Panc1 (cell line): ENCODE measurements around the gene MUC5AC. TPM values are rescaled to one million over a fixed set of nuclear protein-coding genes. Genes with fewer than 3 reads are reported as not detected.

Source experiments
- ATAC-seq: fragments of 200-7000 bp; cut with Tn5 transposase; 2 replicates; pipeline ENCODE4 v1.9.1; 2020; ENCODE audit warnings: mild to moderate bottlenecking, moderate library complexity
- BruUV-seq: library from RNA; stranded (reverse); fragments of 400-500 nt; replicated peaks from 2 replicates; lab custom pipeline; 2021; lab: Mats Ljungman, UMichigan
- CTCF ChIA-PET: fragments of 300-600 bp; sonication (Branson Sonifier 250); formaldehyde crosslinking; loops from one replicate; lab custom pipeline; 2022; ENCODE audit warnings: antibody characterized with exemption; lab: Charles Lee
- POLR2A ChIA-PET: fragments of 300-600 bp; sonication (Branson Sonifier 250); formaldehyde crosslinking; loops from one replicate; lab custom pipeline; 2022; ENCODE audit warnings: antibody characterized with exemption; lab: Charles Lee
- DNase-seq: peaks from one replicate; pipeline ENCODE4 v3.0.0-alpha.2; 2010; ENCODE audit warnings: low read depth, low spot score
- H3K27ac ChIP-seq: 2 replicates; pipeline ENCODE4 v1.5.1; 2011; ENCODE audit warnings: mild to moderate bottlenecking, low read length, inconsistent platforms
- H3K27me3 ChIP-seq: fragments of 200-500 bp; sonication (Bioruptor generic); 2 replicates; pipeline ENCODE4 v1.6.0; 2014; ENCODE audit warnings: low read length, inconsistent platforms; ENCODE audit not compliant: control insufficient read depth, insufficient read depth
- H3K36me3 ChIP-seq: fragments of 200-500 bp; sonication (Bioruptor generic); 2 replicates; pipeline ENCODE4 v1.5.1; 2014; ENCODE audit warnings: inconsistent platforms, mild to moderate bottlenecking, low read length, moderate library complexity; ENCODE audit not compliant: control insufficient read depth, insufficient read depth
- H3K4me1 ChIP-seq: 2 replicates; pipeline ENCODE4 v1.5.1; 2011; ENCODE audit warnings: inconsistent platforms, mild to moderate bottlenecking, low read length, moderate library complexity; ENCODE audit not compliant: control insufficient read depth, insufficient read depth
- H3K4me3 ChIP-seq, 2 experiments: 2 replicates each; pipeline ENCODE4 v1.5.1; 2011 to 2012; ENCODE audit warnings: low read depth in 2 of 2, low read length in 2 of 2, mild to moderate bottlenecking in 2 of 2, inconsistent platforms in 1 of 2, moderate library complexity in 1 of 2
- H3K9me3 ChIP-seq: fragments of 200-500 bp; sonication (Bioruptor generic); 2 replicates; pipeline ENCODE4 v1.5.1; 2014; ENCODE audit warnings: low read depth, mild to moderate bottlenecking, inconsistent platforms, low read length, moderate library complexity; ENCODE audit not compliant: control insufficient read depth, insufficient read depth
- CTCF ChIP-seq: fragments of 450-650 bp; IDR thresholded peaks from 2 replicates; pipeline ENCODE4 v1.5.1; 2017; ENCODE audit warnings: mild to moderate bottlenecking
- POLR2AphosphoS5 ChIP-seq: IDR thresholded peaks from 2 replicates; pipeline ENCODE4 v1.6.1; 2012; ENCODE audit warnings: mild to moderate bottlenecking, low read depth, low read length, moderate library complexity
- REST ChIP-seq, 2 experiments: IDR thresholded peaks; 2 replicates each; pipeline ENCODE4 v1.6.1; 2011 to 2012; ENCODE audit warnings: low read depth in 2 of 2, control low read depth in 1 of 2, low read length in 1 of 2, mild to moderate bottlenecking in 1 of 2, moderate library complexity in 1 of 2; ENCODE audit not compliant: insufficient read depth in 1 of 2
- SIN3A ChIP-seq: IDR thresholded peaks from 2 replicates; pipeline ENCODE4 v1.6.1; 2012; ENCODE audit warnings: low read depth, mild to moderate bottlenecking, low read length, moderate library complexity, borderline replicate concordance; ENCODE audit not compliant: insufficient read depth
- TCF7L2 ChIP-seq: IDR thresholded peaks from 2 replicates; pipeline ENCODE4 v1.6.1; 2011; ENCODE audit warnings: mild to moderate bottlenecking, low read depth, low read length, inconsistent platforms
- in situ Hi-C: cut with HindIII; loops from 2 replicates; pipeline ENCODE4 v1.10.0; 2016; ENCODE audit warnings: low sequenced_read_pairs, low pct_unique_long_range_greater_than_20kb
- intact Hi-C: fragments of 100-400 bp; cut with micrococcal nuclease; formaldehyde crosslinking; loops from one replicate; pipeline ENCODE4 v1.10.0; 2022; ENCODE audit not compliant: unreplicated experiment
- total RNA-seq: library from RNA; stranded (reverse); gene quantifications from one replicate; pipeline ENCODE4 v1.2.1, GENCODE V29; 2021; ENCODE audit not compliant: unreplicated experiment

The MUC5AC gene
- total RNA-seq, 1 experiment from 2014 or later, result 0.03 TPM

GRCh38 chr11:1200611-1201191, 42.9 kb downstream of the MUC5AC start:
- Histone ChIP-seq H3K4me1 (peaks cover 18% of the 10 kb centered on the region), H3K27me3 (no peaks in the 10 kb centered on the region), H3K9me3 (no peaks in the 10 kb centered on the region), H3K36me3 (no peaks in the 10 kb centered on the region), H3K4me3 (no peak overlapping the region), H3K27ac (no peak overlapping the region)
- ChIA-PET CTCF (interaction anchor here (0.6 to 1.4 kb wide), 2 partner anchors 29 to 431 kb away, joined by 3 read pairs; no protein-coding TSS in a partner anchor), POLR2A (interaction anchor here (0.7 kb wide), 1 partner anchor 87 kb away, joined by 4 read pairs; no protein-coding TSS in a partner anchor)
- no TSS peak for BruUV-seq
- TF ChIP-seq CTCF (no peak), POLR2AphosphoS5 (no peak), TCF7L2 (no peak), REST (IDR thresholded peaks at IDR 0.05; ENCODE audit: insufficient read depth in 1 of 2, low read depth in 2 of 2, low read length in 1 of 2) (no peak), SIN3A (no peak)
- DNase-seq (no peak), ATAC-seq (no peak)
- in situ Hi-C loops (no loop called here), intact Hi-C loops (loop anchor here (10.0 kb wide), 1 partner anchor 314 kb away; no protein-coding TSS in a partner anchor)

GRCh38 chr11:1201395-1202153, 43.8 kb downstream of the MUC5AC start:
- in situ Hi-C loops (no loop called here), intact Hi-C loops (loop anchor here (10.0 kb wide), 1 partner anchor 313 kb away; no protein-coding TSS in a partner anchor)
- H3K27ac ChIP-seq, result no peak overlapping the region
- POLR2A ChIA-PET, result no interaction called here
- H3K4me3 ChIP-seq, result no peak overlapping the region
- DNase-seq, result peak; percentile 59
- no peak for ATAC-seq
- no peaks in the 10 kb centered on the region for H3K36me3 ChIP-seq
- peaks cover 18% of the 10 kb centered on the region for H3K4me1 ChIP-seq
- BruUV-seq, result no TSS peak
- no peaks in the 10 kb centered on the region for H3K27me3 ChIP-seq
- CTCF ChIA-PET, result interaction anchor here (0.7 to 1.3 kb wide), 2 partner anchors 21 to 25 kb away, joined by 3 to 4 read pairs; partner anchors contain the start of gene MUC5B
- no peak for TF ChIP-seq REST (IDR thresholded peaks at IDR 0.05; ENCODE audit: insufficient read depth in 1 of 2, low read depth in 2 of 2, low read length in 1 of 2)
- no peaks in the 10 kb centered on the region for H3K9me3 ChIP-seq
